Measurements from ENCODE around the gene NT5DC3. TPM values are rescaled to one million over a fixed set of nuclear protein-coding genes. Genes with fewer than 3 reads are reported as not detected.

NT5DC3 gene
- total and polyA plus RNA-seq, 2 of the 13 experiments (the other 11 are each of a cell fraction or from before 2014, with no cell fraction given): 3.2 to 6.6 TPM

DNA sequence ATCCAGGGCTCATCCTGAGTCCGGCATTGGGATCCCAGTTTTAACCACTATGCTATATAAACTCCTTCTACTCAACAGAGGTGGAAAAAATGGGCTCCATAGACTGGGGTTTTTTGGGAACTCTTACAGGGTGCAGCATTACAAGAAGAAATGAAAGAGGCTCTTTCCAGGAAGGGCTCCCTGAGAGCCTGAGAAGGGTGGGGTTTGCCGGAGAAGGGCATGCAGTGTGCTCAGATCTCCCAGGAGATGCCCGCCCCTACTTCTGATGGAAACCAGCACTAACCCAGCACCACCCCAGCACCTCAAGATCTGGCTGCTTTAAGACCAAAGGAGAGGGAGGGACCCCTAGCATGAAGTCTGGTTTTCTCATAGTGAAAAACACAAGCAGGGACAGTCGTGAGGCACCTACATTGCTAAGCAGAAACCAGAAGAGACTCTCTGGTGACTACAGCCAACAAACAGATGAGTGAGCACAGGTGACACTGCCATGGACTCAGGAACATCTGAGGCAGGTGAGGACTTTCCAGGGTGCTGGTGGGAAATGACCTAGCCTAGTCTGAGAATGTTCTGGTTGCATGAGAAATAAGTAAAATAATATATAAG, 45.3 kb upstream of the NT5DC3 start (continued):
- TF ChIP-seq ZNF772 (CRISPR knock-in tag; IDR thresholded peaks at IDR 0.05) (no peak), ZFX (CRISPR knock-in tag; IDR thresholded peaks at IDR 0.05; ENCODE audit: low read depth) (no peak), EED (CRISPR knock-in tag; IDR thresholded peaks at IDR 0.05) (no peak), CENPX (CRISPR knock-in tag; IDR thresholded peaks at IDR 0.05) (no peak), ZNF20 (CRISPR knock-in tag; IDR thresholded peaks at IDR 0.05) (no peak), ZNF614 (CRISPR knock-in tag; IDR thresholded peaks at IDR 0.05; ENCODE audit: borderline replicate concordance) (no peak), MYNN (CRISPR knock-in tag; IDR thresholded peaks at IDR 0.05; ENCODE audit: low read depth) (no peak), ZNF549 (CRISPR knock-in tag; IDR thresholded peaks at IDR 0.05) (no peak)

- in situ Hi-C loops (cut with HindIII; ENCODE audit: extremely low pct_ligation_motif_present, low pct_unique_long_range_greater_than_20kb) (loop anchor here (5.0 kb wide), 1 partner anchor 223 kb away; no protein-coding TSS in a partner anchor), intact Hi-C loops (cut with micrococcal nuclease; ENCODE audit: unreplicated experiment) (loop anchor here (1.0 kb wide), 1 partner anchor 225 kb away; no protein-coding TSS in a partner anchor)
- Histone ChIP-seq H3K36me3 (replicated peaks in 1 of 2; ENCODE audit: control insufficient read depth in 1 of 2, insufficient read depth in 2 of 2, low read length in 2 of 2) (no peaks in the 10 kb centered on the region), H4K20me1 (ENCODE audit: insufficient read depth, low read length) (no peaks in the 10 kb centered on the region), H3K27ac (ENCODE audit: extremely low read length, insufficient read depth, low read length) (no peak overlapping the region), H3K9me3 (ENCODE audit: low read length) (no peaks in the 10 kb centered on the region), H3K4me2 (ENCODE audit: low read depth, low read length) (no peak overlapping the region), H3K9ac (ENCODE audit: insufficient read depth, low read depth, low read length) (no peak overlapping the region), H3K79me2 (ENCODE audit: insufficient read depth, low read length) (no peaks in the 10 kb centered on the region), H3K27me3 (ENCODE audit: control insufficient read depth in 1 of 2, insufficient read depth in 2 of 2, low read length in 2 of 2) (peaks cover 0 to 4% of the 10 kb centered on the region in 2 experiments; a peak in 1 of 5 replicates), H3K4me1 (ENCODE audit: insufficient read depth, low read length) (peaks cover 37% of the 10 kb centered on the region), H3K4me3 (replicated peaks in 1 of 3; ENCODE audit: insufficient read depth in 1 of 3, low read depth in 2 of 3, low read length in 3 of 3) (no peak overlapping the region), H2AFZ (ENCODE audit: low read length) (no peak overlapping the region)
- BruUV-seq (replicated peaks): no TSS peak
- FAIRE-seq (no peak), DNase-seq (ENCODE audit: low spot score) (no peak), ATAC-seq (no peak)
- CTCF ChIA-PET (ENCODE audit: low intra/inter-chr PET ratio, low total read pairs): interaction anchor here (1.3 kb wide), 1 partner anchor 225 kb away, joined by 6 read pairs; no protein-coding TSS in a partner anchor
- POLR2A ChIA-PET: no interaction called here
- WGBS (ENCODE audit: low lambda C conversion rate): 16% methylated on average over 4 of the region's 4 CpGs
- TF ChIP-seq ZNF3 (CRISPR knock-in tag; IDR thresholded peaks at IDR 0.05) (no peak), ZNF678 (CRISPR knock-in tag; IDR thresholded peaks at IDR 0.05) (no peak), NFE2 (CRISPR knock-in tag; IDR thresholded peaks at IDR 0.05) (no peak), ZNF225 (CRISPR knock-in tag; IDR thresholded peaks at IDR 0.05) (no peak), POLR2G (IDR thresholded peaks at IDR 0.05; ENCODE audit: low read depth, low read length) (no peak), NCOA1 (CRISPR knock-in tag; IDR thresholded peaks at IDR 0.05) (no peak), DRAP1 (CRISPR knock-in tag; IDR thresholded peaks at IDR 0.05) (no peak), JUND (CRISPR knock-in tag; IDR thresholded peaks at IDR 0.05) (no peak), MYNN (CRISPR knock-in tag; IDR thresholded peaks at IDR 0.05; ENCODE audit: low read depth) (no peak), ZBTB37 (CRISPR knock-in tag; IDR thresholded peaks at IDR 0.05) (no peak), CTCF (CRISPR knock-in tag; IDR thresholded peaks at IDR 0.05) (peak; percentile 49), AGO1 (IDR thresholded peaks at IDR 0.05; ENCODE audit: low read depth, low read length, poor library complexity, severe bottlenecking) (no peak), LBX2 (CRISPR knock-in tag; IDR thresholded peaks at IDR 0.05; ENCODE audit: borderline replicate concordance) (no peak)
Measured at GRCh38 chr12:103884316-103884715, 43.3 kb upstream of the NT5DC3 start.

Measured in HepG2 (cell line).